Stimulated activated naive CD8-positive, alpha-beta T cell treated with anti-CD3 and anti-CD28 coated beads, Interleukin-15, amount 100 ng/mL, for 72 hours (primary cell): ENCODE results near the gene CPO.

Experiments used
- ATAC-seq: fragments of 150-1000 bp; cut with Tn5 transposase; 2 replicates; pipeline ENCODE4 v1.10.0; 2021; ENCODE audit warnings: mild to moderate bottlenecking, moderate library complexity
- DNase-seq, 2 donors: peaks; one replicate each; pipeline ENCODE4 v3.0.0; 2021 to 2022
- H3K27ac Mint-ChIP-seq, 2 donors: one replicate each; pipeline ENCODE4 v1.8.0; 2022; ENCODE audit warnings: mild to moderate bottlenecking in 2 of 2, mixed read lengths in 2 of 2, moderate library complexity in 2 of 2
- H3K27me3 Mint-ChIP-seq: one replicate; pipeline ENCODE4 v1.8.0; 2022; ENCODE audit warnings: mixed read lengths
- H3K4me1 Mint-ChIP-seq: one replicate; pipeline ENCODE4 v1.8.0; 2022; ENCODE audit warnings: mild to moderate bottlenecking, mixed read lengths
- H3K4me3 Mint-ChIP-seq, 2 donors: one replicate each; pipeline ENCODE4 v1.8.0; 2022; ENCODE audit warnings: mild to moderate bottlenecking in 2 of 2, mixed read lengths in 2 of 2, moderate library complexity in 1 of 2
- H3K9me3 Mint-ChIP-seq, 2 donors: one replicate each; pipeline ENCODE4 v1.8.0; 2022; ENCODE audit warnings: mixed read lengths in 2 of 2

CPO gene

DNA sequence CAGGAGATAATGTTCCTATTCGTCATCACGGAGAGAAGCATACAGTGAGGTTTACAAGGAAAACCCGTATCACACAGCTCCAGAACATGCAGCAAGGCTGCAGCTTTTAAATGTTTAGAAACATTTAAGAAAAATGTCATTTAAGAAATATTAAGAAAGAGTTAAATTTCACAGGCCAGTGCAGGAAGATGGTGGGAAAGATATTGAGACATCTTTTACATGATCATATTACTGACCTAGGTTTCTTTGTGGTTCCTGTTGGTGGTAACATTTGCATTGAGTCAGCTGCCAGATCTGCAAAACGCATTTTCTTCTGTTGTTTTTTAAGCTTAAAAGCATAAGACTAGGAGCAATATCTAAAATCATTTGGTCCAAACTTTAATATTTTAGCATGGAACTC, 44.9 kb downstream of the CPO start:
- ATAC-seq (no peak), DNase-seq (no peak)
- H3K27me3 Mint-ChIP-seq, result no peaks in the 10 kb centered on the region
- no peak overlapping the region for H3K27ac Mint-ChIP-seq
- no peak overlapping the region for H3K4me3 Mint-ChIP-seq
- peaks cover 0 to 9% of the 10 kb centered on the region in 2 donors for H3K9me3 Mint-ChIP-seq
- H3K4me1 Mint-ChIP-seq, result peaks cover 37% of the 10 kb centered on the region

DNA sequence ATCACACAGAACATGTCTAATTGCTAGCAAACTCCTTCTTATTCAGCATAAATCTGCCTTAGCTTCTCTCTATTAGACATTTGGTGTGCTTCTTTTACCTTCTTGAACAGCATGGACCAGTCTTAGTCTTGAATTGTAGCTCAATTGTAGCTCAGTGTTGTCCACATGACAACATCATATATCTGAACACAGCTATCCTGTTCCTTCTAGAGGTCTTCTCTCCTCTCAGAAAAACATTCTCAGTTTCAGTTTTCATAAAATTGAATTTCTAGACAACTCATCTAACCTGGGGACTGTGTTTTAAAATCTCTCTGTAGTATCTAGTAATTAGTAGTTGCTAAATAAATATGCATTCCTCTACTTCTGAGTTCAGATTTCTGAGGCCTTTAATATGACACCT, 47.6 kb downstream of the CPO start:
- peaks cover 52% of the 10 kb centered on the region for H3K4me1 Mint-ChIP-seq
- no peak for DNase-seq
- peak; percentile 52 for ATAC-seq
- H3K9me3 Mint-ChIP-seq, result peaks cover 0 to 9% of the 10 kb centered on the region in 2 donors
- H3K4me3 Mint-ChIP-seq, result no peak overlapping the region
- H3K27ac Mint-ChIP-seq, result peak overlapping the region in 1 of 2 donors; percentile 36
- H3K27me3 Mint-ChIP-seq, result no peaks in the 10 kb centered on the region

GRCh38 chr2:206987810-206988209, 48.5 kb downstream of the CPO start:
- peaks cover 0 to 9% of the 10 kb centered on the region in 2 donors for H3K9me3 Mint-ChIP-seq
- H3K27ac Mint-ChIP-seq, result no peak overlapping the region
- peaks cover 52% of the 10 kb centered on the region for H3K4me1 Mint-ChIP-seq
- no peak for DNase-seq
- no peak for ATAC-seq
- H3K27me3 Mint-ChIP-seq, result no peaks in the 10 kb centered on the region
- H3K4me3 Mint-ChIP-seq, result no peak overlapping the region

DNA sequence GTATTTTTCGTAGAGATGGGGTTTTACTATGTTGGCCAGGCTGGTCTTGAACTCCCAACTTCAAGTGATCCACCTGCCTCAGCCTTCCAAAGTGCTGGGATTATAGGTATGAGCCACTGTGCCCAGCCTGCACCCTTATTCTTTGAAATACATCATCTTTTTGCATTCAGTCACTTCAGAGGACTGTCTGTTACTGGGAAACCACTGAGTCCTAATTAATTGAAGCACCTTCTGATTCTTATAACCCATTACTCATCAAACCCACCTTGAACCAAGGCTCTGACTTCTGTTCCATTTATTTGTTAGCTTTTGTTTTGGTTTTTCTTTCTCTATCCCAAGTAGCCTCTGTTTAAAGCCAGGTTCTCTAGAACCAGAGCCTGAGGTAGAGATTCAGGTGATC, 49.6 kb downstream of the CPO start:
- Mint-ChIP-seq H3K9me3 (peaks cover 0 to 9% of the 10 kb centered on the region in 2 donors), H3K4me3 (peak overlapping the region; percentile 40 to 46)
- ATAC-seq, result peak; percentile 65

DNA sequence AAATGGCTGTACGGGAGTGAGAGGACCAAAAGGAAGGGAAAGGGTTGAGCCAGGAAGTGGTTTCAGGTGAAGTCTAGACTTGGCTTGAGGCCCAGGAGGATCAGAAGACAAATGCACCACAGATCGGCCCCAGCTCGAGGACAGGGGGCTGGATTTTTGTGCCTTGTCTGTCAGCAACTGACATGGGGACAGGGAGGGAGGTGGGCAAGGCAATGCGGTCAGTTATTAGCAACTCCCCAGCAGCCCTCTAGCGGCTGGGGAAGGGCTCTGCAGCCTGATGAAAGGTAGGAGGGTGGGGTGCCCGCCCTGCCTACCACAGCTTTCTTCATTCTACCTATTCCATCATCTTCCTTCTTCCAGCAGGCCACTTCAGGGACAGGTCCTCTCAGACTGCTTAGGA, 50.0 kb downstream of the CPO start:
- Mint-ChIP-seq H3K9me3 (peaks cover 0 to 9% of the 10 kb centered on the region in 2 donors), H3K4me1 (peaks cover 47% of the 10 kb centered on the region), H3K27me3 (no peaks in the 10 kb centered on the region), H3K4me3 (peak overlapping the region; percentile 40 to 46), H3K27ac (peak overlapping the region in 1 of 2 donors; percentile 57)
- peak; percentile 61 for ATAC-seq
- peak; percentile 18 to 23 for DNase-seq

More for the DNA sequence above, 49.6 kb downstream of the CPO start:
- peaks cover 52% of the 10 kb centered on the region for H3K4me1 Mint-ChIP-seq
- DNase-seq, result no peak
- H3K27me3 Mint-ChIP-seq, result no peaks in the 10 kb centered on the region
- peak overlapping the region in 1 of 2 donors; percentile 57 for H3K27ac Mint-ChIP-seq

DNA sequence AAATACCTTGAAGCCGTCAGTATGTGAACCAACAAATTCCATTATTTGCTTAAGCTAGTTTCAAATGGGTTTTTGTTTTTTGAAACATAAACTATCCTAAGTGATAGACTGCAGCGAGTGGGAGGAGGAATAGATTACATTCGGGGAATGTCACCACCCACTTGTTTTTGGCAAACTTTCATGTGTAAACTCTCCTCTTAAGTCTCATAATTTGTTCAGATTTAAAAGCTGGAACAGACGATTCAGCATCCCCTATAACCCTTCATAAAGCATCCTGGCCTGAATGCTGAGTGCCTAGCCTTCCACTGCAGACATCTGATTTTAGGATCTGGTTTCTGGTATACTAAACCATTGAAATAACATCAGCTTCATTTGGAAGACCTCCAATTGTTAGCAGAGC, 51.0 kb downstream of the CPO start:
- peaks cover 45% of the 10 kb centered on the region for H3K4me1 Mint-ChIP-seq
- no peak for ATAC-seq
- H3K27ac Mint-ChIP-seq, result no peak overlapping the region
- H3K27me3 Mint-ChIP-seq, result no peaks in the 10 kb centered on the region
- DNase-seq, result no peak
- no peak overlapping the region for H3K4me3 Mint-ChIP-seq
- peaks cover 0 to 9% of the 10 kb centered on the region in 2 donors for H3K9me3 Mint-ChIP-seq

- ATAC-seq (no peak), DNase-seq (no peak)
- Mint-ChIP-seq H3K4me1 (peaks cover 39% of the 10 kb centered on the region), H3K9me3 (peaks cover 0 to 9% of the 10 kb centered on the region in 2 donors), H3K27me3 (no peaks in the 10 kb centered on the region), H3K27ac (no peak overlapping the region), H3K4me3 (no peak overlapping the region)
Measured at GRCh38 chr2:206991070-206991469, 51.8 kb downstream of the CPO start.

DNA sequence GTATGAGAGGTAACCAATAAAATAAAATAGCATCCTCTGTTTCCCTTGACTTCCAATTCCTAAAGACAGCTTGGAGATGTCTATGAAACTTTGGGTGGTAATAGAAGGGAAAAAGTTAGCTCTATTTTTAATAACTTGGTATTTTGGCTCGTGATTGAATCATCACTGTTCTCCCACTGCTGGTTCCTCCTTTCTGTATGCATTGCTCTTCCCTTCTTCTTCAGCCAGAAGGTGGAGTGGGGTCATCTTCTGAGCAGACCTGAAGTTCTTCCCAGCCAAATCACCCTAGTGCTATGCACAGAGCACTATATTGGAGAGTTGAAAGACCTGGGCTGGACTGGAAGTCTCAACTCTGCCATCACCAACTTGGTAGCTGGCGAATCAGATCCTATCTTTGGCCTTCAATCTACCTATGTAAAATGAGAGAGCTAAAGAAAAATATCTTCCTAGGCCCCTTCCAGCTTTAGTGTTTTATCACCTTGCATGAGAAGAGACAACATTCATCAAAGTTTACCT, 54.1 kb downstream of the CPO start:
- Mint-ChIP-seq H3K27ac (no peak overlapping the region), H3K27me3 (no peaks in the 10 kb centered on the region), H3K4me1 (peaks cover 21% of the 10 kb centered on the region), H3K4me3 (no peak overlapping the region), H3K9me3 (peaks cover 0 to 4% of the 10 kb centered on the region in 2 donors)
- DNase-seq (no peak), ATAC-seq (no peak)

DNA sequence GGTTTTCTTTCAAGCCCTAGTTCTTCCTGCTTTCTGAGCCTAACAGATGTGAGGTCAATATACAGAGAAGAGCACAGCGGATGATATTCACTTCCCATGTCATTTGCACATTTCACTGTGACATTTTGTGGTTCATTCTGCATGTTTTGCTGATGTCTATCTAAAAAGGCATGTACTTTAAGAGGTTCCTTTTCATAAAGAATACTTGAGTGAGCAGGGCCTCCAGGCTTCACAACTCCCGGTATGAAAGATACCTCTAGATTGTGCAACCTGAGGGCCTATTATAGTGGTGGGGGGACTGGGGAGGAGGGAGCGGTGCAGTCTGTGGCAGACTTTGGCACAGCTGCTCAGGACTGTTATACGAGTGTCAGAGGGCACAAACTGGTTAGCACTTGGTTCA, 54.6 kb downstream of the CPO start:
- no peak for DNase-seq
- Mint-ChIP-seq H3K4me3 (no peak overlapping the region), H3K4me1 (peaks cover 18% of the 10 kb centered on the region), H3K27me3 (no peaks in the 10 kb centered on the region), H3K27ac (no peak overlapping the region), H3K9me3 (peaks cover 0 to 4% of the 10 kb centered on the region in 2 donors)
- ATAC-seq, result no peak

- Mint-ChIP-seq H3K27me3 (no peaks in the 10 kb centered on the region), H3K9me3 (peaks cover 5 to 7% of the 10 kb centered on the region in 2 donors), H3K4me3 (no peak overlapping the region), H3K27ac (no peak overlapping the region), H3K4me1 (no peaks in the 10 kb centered on the region)
- ATAC-seq, result no peak
- no peak for DNase-seq
Measured at GRCh38 chr2:206996556-206997065, 57.3 kb downstream of the CPO start.

GRCh38 chr2:207008105-207008990, 69.0 kb downstream of the CPO start:
- Mint-ChIP-seq H3K4me3 (no peak overlapping the region), H3K27me3 (peaks cover 7% of the 10 kb centered on the region), H3K4me1 (peaks cover 8% of the 10 kb centered on the region), H3K9me3 (peaks cover 0 to 7% of the 10 kb centered on the region in 2 donors), H3K27ac (no peak overlapping the region)
- no peak for ATAC-seq
- DNase-seq, result no peak

GRCh38 chr2:207012461-207012860, 73.1 kb downstream of the CPO start:
- Mint-ChIP-seq H3K4me1 (peaks cover 8% of the 10 kb centered on the region), H3K9me3 (peaks cover 0 to 2% of the 10 kb centered on the region in 2 donors), H3K4me3 (no peak overlapping the region), H3K27ac (no peak overlapping the region), H3K27me3 (peaks cover 9% of the 10 kb centered on the region)
- ATAC-seq, result no peak
- DNase-seq, result no peak

- DNase-seq (no peak), ATAC-seq (no peak)
- H3K4me1 Mint-ChIP-seq, result no peaks in the 10 kb centered on the region
- H3K27me3 Mint-ChIP-seq, result peaks cover 13% of the 10 kb centered on the region
- peaks cover 9 to 19% of the 10 kb centered on the region in 2 donors for H3K9me3 Mint-ChIP-seq
- no peak overlapping the region for H3K27ac Mint-ChIP-seq
- no peak overlapping the region for H3K4me3 Mint-ChIP-seq
Measured at GRCh38 chr2:207014424-207014823, 75.1 kb downstream of the CPO start.

DNA sequence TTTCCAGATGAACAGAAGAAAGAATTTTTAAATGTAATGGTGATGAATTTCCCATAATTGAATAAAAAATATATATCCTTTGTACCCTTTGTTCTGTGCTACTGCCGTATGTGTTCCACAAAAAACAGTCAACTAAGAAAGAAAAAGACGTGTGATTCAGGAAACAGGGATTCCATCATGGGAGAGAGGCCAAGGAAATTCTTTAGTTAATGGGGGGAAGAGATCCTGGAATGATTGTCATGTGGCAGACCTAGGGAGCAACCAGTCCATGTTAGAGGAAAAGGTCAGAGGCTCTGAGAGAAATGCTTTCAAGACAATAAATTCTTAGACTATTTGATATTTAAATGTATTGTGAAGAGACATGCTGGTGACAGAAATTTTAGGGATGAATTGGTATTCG, 76.6 kb downstream of the CPO start:
- Mint-ChIP-seq H3K9me3 (peaks cover 9 to 19% of the 10 kb centered on the region in 2 donors), H3K4me1 (no peaks in the 10 kb centered on the region), H3K27me3 (peaks cover 13% of the 10 kb centered on the region), H3K4me3 (no peak overlapping the region), H3K27ac (no peak overlapping the region)
- DNase-seq (no peak), ATAC-seq (no peak)
